HG02970 (cell line): ENCODE results near the gene CFAP100.

Experiments
- ATAC-seq: cut with Tn5 transposase; IDR thresholded peaks from one replicate; pipeline ENCODE4 v1.9.1; 2021; ENCODE audit warnings: mild to moderate bottlenecking, moderate library complexity, moderate number of reproducible peaks; ENCODE audit not compliant: unreplicated experiment, low FRiP score

The CFAP100 gene

DNA sequence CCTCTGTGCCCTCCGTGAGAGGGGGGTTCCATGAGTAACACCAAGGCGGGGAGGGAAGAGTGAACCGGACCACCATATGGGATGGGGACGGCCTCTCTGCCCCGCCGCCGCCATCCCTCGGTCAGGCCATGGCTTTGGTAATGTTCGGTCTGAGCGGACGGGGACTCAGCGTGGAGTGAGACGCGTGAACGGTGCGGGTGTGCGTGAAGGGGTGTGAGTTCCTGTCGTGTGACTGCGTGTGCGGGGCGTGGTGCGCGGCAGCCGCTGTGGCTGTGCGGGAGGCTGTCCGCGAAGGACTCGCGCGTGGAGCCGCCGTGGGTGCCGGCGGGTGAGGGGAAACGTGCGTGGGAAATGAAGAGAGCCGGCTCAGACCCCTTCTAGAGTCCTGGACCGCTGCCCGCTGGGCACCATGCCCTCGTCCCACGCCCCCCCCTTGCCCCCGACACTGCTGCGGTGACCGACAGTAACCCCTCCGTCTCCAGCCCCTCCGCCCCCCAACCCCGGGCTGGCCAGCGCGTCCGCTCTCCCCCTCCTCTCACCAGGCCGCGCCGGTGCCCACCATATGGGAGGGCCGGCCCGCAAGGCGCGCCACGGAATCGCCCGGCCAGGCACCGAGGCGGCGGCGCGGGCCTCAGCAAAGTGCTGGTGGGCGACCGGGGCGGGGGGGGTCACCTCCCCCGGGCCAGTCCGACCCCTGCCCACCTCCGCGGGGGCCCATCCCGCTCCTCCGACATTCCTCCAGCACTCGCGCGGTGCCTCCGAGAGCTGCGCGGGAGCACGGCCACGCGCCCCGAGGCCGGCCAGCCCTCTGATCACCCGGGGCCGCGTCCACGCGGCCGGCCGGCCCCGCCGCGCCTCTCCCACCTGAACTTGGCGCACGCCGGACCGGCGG lies 38.1 kb upstream of the CFAP100 start:
- ATAC-seq, result no peak

DNA sequence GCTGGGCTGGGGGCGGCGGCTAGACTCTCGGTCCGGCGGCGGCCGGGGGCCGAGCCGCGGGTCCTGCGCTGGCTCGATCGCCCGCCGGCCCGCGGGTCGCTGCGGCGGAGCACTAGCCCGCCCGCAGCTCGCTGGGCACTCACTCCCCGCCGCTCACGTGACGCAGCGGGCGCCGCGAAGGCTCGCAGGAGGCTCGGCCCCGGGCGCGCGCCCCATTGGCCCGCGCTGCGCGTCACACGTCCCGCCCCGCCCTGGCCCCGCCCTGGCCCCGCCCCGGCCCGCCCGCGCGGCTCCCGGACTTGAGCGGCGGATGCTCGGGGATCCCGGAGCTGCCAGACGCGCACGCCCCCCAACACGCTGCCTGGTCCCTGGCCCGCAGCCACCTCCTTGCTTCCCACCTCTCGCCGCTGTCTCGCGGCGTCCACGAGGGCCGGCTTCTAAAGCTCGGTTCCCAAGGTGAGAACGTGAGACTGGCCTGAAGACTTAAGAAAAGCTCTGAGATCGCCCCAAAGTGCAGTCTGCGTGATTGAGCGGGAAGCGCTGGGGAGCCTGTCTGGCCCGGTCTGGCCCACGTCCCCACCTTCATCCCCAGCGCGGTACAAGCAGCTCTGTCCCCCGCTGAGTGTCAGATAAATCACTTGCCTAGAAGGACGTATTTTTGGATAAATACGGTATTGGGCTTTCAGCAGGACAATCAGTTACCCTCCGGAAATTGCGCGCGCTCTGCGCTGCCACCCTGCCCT lies 37.2 kb upstream of the CFAP100 start, which contains the start of gene KLF15:
TSS of gene KLF15 (minus strand) at position 114 of the 743 bp plus-strand sequence. CDS start 4,486 bp downstream, outside the sequence.
- peak; percentile 77 for ATAC-seq

DNA sequence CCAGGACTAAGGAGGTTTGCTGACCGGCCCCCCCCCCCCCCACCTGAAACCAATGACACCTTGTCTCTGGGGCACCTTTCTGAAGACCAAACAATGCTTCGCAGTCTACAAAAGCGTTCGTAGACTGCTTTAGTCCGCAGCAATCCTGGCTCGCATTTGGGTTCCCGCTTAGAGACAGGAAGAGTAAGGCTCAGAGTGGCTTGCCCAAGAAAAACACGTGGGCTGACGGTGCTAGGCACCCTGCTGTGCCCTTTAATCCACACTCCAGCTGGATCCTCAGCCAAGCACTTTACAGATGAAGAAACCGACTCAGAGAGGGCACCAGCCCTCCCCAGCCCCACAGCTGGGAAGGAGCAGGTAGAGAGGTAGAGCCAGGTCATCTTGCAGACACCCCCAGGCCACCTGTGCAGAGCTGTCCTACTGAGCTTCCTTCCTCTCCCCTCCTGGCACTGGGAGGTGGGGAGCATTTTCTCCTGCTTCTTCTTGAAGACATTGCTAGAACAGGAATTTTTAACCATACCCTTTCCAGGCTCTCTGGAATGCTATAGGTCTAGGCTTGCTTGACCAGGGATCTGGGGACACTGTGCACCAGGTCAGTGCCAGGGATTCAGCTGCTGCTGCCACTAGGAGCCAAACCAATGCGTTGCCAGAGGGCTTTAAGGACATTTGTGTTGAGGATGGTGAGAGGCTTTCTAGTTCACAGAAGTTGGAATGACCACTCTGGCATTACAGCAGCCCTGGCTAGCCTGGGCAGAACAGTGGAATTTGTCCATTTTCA lies 36.5 kb upstream of the CFAP100 start:
- no peak for ATAC-seq

DNA sequence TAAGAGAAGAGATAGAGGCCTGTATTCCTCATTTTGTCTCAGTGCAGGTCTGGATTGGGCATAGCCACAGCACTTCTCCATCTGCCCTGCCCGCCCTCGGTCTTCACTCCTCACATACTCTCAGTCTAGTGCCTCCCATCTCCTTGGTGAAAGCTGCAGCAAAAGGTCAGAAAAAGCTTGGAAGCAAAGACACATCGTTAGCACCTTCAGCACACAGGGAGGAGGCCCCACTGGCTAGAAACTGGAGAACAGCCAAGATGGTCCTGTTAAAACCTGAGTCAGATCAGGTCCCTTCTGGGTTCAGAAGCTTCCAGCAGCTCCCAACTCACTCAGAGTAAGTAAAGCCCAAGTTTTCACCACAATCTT lies 35.9 kb upstream of the CFAP100 start:
- no peak for ATAC-seq

DNA sequence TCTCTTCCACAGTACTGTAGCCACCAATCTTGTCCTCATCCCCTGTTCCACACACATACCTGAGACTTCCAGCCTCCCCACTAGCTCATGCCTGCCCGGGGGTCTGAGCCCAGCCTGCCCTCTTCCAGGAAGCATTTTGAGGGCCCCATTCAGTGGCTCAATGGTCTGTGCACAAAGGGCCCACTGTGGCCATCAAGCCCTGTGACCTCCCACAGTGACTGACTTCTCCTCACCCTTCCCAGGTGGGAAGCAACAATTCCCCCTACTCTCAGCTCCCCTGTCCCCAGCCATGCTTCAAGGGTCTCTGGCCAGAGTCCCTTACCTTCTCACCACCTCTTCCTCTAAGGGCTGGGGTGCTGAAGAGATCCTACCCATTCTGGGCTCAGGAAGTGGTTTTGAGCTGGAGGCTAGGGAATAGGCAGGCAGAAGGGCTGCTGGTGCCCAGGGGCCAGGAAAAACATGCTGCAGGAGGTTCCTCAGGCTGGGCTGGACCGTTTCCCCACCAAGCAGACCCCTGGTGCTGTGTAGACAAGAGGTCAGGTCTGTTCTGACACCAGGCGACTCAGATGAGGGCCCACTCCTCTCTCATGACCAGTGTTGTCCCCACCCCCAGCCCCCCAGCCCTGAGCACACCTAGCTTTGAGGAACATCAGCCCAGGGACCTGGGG lies 34.5 kb upstream of the CFAP100 start:
- ATAC-seq, result no peak

DNA sequence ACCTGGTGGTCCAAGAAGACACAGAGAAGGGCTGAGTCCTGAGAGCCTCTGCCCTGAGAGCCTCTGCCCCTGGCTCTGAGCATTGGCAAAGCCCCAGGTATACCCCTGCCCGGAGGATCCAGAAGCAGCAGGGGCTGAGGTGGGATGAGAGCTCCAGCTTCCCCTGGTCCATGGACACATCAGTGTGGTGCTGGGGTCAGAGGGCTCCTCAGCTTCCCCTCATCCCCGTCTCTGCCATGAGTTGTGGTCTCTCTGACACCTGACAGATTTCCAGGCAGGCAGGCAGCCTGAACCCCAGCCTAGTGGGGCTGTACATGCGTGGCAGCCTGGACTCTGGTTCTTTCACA lies 34.0 kb upstream of the CFAP100 start:
- no peak for ATAC-seq

DNA sequence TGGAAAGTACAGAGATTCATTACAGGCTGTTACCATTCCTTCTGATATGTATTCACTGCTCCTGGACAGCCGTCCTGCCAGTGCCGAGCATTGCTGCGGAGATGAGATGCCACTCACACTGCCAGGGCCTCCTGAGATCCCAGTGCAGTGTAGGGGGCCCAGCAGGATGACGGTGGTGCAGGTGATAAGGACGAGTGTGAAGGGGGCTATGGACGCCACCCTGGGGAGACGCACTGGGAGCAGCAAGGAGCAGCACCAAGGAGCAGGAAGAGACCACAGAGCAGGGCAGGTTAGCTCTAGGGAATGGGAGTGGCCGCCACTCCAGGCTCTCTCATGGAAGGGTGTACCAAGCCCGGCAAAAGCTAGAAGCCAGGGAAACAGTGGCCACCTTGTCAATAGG lies 33.5 kb upstream of the CFAP100 start:
- ATAC-seq, result no peak

DNA sequence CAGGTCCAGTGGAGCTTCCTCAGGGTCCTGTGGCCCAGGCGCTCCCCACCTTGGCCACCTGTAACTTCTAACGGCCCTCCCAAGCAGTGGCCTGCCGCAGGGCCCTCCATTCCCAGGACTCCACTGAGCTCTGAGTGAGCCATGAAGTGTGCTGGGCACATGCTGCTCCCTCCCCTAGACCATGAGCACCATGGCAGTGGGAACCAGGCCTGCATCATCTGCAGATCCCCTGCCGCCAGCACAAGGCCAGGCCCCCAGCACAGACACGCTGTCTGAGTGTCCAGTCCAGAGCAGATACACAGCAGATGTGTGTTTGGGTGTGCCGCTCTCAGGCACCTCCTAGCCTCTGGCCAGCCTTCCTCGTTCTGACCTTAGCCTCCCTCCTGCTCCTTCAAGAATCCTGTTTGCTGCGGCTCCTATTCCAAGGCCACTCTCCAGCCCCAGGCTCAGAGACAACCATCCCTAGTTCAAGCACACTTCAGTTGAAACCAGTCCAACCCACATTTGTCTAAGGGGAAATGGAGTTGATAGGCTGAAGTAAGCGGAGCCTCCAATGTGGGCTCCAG lies 30.5 kb upstream of the CFAP100 start:
- ATAC-seq, result no peak

DNA sequence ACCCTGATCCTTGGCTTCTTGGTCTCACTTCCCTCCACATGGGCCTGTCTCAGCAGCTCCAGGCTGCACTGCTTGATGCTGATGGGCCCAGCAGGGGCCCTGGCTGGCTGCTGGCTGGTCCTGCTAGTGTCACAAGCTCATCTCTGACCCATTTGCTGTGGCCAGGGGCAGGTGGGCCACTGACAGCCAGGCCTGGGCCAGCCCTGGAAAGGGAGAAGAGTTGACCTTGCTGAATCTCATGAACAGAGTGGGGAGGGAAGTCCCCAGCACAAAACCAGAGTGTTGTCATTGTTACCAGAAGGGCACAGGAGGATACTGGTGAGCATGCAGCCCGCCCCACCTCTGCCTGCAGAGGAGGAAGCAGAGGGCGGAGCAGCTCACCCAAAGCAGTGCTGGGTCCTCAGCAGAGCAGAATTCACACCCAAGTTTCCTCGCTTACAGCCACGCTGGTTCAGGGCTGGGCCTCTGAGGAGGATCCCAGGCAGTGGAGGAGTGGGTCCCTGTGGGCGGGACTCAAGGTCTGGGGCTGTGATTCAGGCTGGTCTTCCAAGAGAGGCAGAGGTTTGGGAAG lies 29.9 kb upstream of the CFAP100 start:
- no peak for ATAC-seq

DNA sequence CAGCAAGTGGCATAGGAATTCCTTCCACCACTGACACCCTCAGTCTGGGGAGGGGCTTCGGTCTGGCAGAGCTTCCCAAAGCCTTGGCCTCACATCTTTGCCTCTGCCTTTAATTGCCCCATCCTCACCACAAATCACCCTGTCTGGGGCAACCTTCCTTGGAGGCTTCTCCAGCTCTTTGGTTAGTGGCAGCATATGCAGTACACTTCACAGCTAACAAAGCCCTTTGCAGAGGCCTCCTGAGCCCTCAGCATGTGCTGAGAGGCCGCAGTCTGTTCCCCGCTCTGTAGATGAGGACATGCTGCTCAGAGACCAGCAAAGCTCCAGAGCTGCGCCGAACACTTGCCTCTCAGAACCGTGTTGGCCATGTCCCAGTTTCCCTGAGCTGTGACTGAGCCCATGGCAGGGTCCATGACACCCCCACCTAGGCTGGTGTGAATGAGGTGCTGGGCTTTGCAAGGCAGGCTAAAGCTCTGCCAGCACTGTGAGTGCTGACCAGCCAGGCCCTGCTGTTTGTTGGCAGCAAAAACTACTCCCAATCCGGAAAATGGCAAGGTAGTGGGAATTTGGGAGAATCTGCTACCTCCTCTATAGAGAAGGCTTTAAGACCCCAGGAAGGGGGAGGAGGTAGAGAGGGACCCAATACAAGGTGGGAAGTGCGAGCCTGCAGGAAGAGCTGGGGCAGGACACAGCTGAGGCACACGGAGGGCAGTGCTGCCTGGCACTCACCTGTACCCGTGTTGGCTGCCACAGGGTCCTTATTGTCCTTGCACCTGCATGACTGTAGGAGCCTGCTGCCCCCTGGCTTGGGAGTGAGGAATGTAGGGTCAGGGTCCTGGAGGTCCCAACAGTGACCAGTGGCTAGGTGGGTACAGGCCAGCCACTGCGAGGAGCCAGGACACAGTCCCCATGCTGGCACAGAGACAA lies 29.1 kb upstream of the CFAP100 start:
- no peak for ATAC-seq

DNA sequence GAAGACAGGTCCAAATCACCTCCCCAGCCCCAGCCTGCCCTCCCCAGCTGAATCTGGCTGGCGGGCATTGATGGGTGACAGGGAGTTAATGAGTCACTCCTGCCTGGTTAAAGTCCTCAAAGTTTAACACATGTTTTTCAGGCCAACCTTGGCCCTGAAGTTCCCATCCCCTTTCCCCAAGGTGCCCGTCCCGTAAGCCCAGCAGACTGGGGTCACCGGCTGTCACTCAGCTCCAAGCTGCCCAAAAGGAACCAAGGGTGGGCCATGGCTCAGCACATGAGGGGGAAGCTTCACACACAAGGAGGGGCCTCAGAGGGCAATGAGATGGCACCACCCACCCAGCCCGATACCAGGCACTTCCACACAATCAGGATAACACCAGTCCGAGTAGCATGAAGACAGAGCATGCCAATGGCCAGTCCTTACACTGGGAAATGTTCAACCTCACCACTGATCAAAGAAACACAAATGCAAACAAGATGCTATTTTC lies 27.3 kb upstream of the CFAP100 start:
- no peak for ATAC-seq

DNA sequence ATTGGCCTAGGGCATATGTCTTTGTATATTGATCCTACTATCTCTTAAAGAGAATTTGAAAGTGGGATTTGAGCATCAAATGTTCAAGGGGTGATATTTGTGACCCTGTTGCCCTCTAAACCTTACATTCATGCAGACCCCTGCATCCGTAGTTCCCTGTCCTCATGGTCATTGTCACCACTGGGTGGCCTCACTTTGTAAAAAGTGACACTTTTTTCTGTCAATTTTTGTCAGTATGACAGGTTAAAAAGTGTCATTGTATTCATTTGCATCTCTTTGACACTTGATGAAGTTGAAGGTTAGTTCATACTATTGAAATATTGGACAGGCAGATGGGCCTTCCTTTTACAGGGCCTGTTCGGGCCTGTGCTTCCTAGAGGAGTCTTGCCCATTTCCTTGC lies 25.2 kb upstream of the CFAP100 start:
- ATAC-seq, result no peak

DNA sequence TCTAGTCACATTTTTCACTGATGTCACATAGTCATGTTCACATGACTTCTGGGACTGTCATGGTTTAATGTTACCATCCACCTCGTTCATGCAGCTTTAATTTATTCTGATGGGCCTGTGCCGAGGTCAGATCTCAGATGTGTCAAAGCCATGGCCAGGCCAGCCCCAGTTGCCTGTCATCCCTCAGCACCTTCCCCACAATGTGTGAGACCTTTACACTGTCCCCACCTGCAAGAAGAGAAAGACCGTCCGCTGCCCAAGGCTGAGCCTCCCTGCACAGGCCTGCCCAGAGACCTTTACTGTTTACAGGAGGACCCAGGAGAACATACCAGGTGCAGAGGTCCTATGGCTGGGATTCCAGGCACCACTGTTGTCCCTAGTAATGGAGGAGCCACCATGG lies 24.7 kb upstream of the CFAP100 start:
- no peak for ATAC-seq

DNA sequence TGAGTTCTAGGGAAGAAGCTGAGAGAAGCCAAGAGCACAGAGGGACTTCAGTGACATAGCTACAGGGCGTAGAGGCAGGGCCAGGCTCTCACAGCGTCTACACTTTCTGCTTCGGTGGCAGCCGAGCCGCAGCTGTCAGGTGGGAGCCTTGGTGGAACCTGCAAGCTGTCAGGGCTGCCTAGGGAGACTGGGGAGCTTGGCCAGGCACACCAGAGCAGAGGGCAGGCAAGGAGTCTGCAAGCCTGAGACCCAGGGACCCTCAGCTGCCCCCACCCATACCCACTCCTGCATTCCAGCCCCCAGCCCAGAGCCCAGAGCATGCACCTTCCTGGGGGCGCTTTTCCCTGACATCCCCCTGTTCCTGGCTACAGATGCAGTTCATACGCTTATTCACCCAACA lies 24.1 kb upstream of the CFAP100 start:
- ATAC-seq, result no peak

DNA sequence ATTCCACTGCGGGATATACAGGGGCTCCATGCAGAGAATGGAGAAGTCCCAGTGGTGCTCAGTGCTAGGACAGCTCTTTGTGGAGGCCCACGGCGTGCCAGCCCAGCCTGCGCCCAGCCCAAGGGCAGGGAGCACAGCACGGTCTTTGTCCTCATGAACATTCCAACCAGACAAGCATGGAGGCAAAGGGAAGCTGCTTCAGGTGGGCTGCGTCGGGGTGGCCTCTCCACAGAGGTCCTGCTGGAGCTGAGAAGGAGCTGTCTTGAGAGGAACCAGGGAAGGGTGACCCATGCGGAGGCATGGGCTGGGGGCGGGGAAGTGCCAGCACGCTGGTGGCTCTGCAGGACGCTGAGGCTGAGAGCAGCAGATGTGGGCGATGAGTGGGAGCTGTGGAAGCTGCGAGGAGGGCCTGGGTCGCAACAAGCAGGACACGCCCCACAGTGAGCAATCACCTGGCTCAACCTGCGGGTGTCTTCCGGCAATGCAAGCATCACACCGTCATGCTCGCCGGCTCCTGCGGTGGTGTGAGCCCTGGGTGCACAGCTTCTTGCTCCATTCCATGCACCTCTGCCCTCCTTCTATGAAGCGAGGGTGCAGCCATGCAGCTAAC lies 23.5 kb upstream of the CFAP100 start:
- no peak for ATAC-seq

DNA sequence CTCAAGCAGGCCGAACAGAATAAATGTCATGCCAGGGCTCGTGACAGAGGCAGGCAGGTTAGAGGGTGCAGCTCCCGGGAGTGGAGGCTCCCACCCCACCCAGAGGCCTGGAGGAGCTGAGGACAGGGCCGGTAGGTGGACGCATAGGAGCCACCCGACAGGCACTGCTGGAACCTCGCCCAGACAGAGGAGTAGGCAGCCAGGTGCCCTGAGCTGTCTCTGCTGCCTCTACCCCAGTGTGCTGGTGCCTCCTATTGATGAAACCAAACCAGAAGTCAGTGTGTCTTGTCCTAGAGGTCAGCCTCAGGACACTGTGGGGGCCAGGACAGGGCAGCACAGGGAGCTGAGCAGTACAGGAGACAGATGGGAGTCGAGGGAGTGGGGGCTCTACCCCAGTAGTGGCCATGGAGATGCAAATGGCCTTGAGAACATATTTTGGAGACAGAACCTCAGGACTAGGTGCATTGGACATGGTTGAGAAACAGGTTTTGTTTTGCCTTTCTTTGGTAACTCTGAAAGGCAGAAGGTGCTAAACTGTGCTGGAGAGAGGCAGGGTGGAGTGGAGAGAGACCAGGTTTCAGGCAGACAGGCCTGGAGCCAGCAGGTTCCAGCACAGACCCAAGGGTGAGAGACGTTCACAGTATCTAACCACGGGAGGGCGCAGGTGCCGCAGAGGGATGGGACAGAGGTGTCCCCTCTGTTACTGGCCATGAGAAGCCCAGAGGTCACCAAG lies 22.1 kb upstream of the CFAP100 start:
- ATAC-seq, result no peak

DNA sequence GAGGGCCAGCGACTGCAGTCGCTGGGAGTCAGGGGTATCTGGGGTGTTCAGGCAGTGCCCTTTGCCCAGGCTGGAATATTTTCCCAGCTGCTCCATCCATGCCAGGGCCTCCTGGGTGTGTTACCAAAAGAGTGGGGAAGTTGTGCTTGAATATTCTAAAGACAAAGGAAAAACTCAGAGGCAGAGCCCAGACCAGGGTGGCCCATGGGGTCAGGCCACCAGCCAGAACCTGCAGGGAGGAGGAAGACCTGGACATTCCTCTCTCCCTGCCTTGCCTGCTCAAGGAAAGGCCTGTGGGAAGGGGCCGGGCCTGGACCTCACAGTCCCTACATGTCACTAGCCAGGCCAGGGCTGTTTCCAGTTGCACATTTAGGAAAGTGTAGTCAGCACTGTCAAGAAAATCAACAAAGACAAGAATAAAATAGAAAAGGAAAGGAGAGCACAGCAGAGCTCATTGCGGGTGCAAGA lies 21.5 kb upstream of the CFAP100 start:
- no peak for ATAC-seq
